Measurements from ENCODE around the gene C1QTNF1.

C1QTNF1 gene

GRCh38 chr17:78986649-78987328 lies 37.2 kb upstream of the C1QTNF1 start:
- ChIA-PET POLR2A (ENCODE audit: low non-redundant PET) (no interaction called here), CTCF (interaction anchor here (0.7 to 1.6 kb wide), 2 partner anchors 121 to 666 kb away, joined by 3 to 6 read pairs; no protein-coding TSS in a partner anchor)
- TF ChIP-seq CTCF (conservative IDR thresholded peaks at IDR 0.05; ENCODE audit: low read depth): no peak
- DNase-seq (ENCODE audit: low spot score): no peak
- peak overlapping the region; percentile 73 for H3K27ac ChIP-seq

GRCh38 chr17:78988152-78988551 lies 35.8 kb upstream of the C1QTNF1 start:
- ChIA-PET POLR2A (ENCODE audit: low non-redundant PET) (no interaction called here), CTCF (no interaction called here)
- no peak for DNase-seq (ENCODE audit: low spot score)
- TF ChIP-seq CTCF (conservative IDR thresholded peaks at IDR 0.05; ENCODE audit: low read depth): no peak
- peak overlapping the region; percentile 73 for H3K27ac ChIP-seq

GRCh38 chr17:78990349-78991016 lies 33.5 kb upstream of the C1QTNF1 start:
- no peak for DNase-seq (ENCODE audit: low spot score)
- CTCF ChIA-PET: no interaction called here
- POLR2A ChIA-PET (ENCODE audit: low non-redundant PET): no interaction called here
- H3K27ac ChIP-seq: 0 out of 2 replicates have a peak overlapping the region, but pooled peaks have one; percentile 3
- no peak for TF ChIP-seq CTCF (conservative IDR thresholded peaks at IDR 0.05; ENCODE audit: low read depth)

- CTCF ChIA-PET: interaction anchor here (0.6 kb wide), 1 partner anchor 18 kb away, joined by 5 read pairs; the partner anchor contains the start of gene CANT1
- peak overlapping the region; percentile 5; the same call in 1 of the 2 replicates for H3K27ac ChIP-seq
- TF ChIP-seq CTCF (conservative IDR thresholded peaks at IDR 0.05; ENCODE audit: low read depth): no peak
- POLR2A ChIA-PET (ENCODE audit: low non-redundant PET): no interaction called here
- no peak for DNase-seq (ENCODE audit: low spot score)
These were observed 32.8 kb upstream of the C1QTNF1 start for GRCh38 chr17:78991017-78991738.

- no peak overlapping the region; the same call in 1 of the 2 replicates for H3K27ac ChIP-seq
- POLR2A ChIA-PET (ENCODE audit: low non-redundant PET): no interaction called here
- CTCF ChIA-PET: interaction anchor here (0.6 kb wide), 1 partner anchor 17 kb away, joined by 5 read pairs; the partner anchor contains the start of gene CANT1
- DNase-seq (ENCODE audit: low spot score): no peak
- no peak for TF ChIP-seq CTCF (conservative IDR thresholded peaks at IDR 0.05; ENCODE audit: low read depth)
These were observed 31.9 kb upstream of the C1QTNF1 start for GRCh38 chr17:78991906-78992532.

Measured in RWPE1 (cell line).